A549 (cell line): ENCODE data around the gene NFIA. TPM values are rescaled to one million over a fixed set of nuclear protein-coding genes. Genes with fewer than 3 reads are reported as not detected.
A peak's percentile ranks its signal among the peaks of the same experiment; 100 is the strongest.

Experiments used
- ATAC-seq, 2 experiments: fragments of 200-7000 bp in 1 of 2; fragments of >200 bp in 1 of 2; cut with Nextera tagmentation in 1 of 2; cut with Tn5 transposase in 1 of 2; 3 replicates each; pipeline versions ENCODE4 v1.8.0 to v1.9.1; 2018 to 2020; ENCODE audit warnings: mild to moderate bottlenecking in 1 of 2, moderate library complexity in 1 of 2
- CTCF ChIA-PET: fragments of 300-600 bp; sonication (Branson Sonifier 250); formaldehyde crosslinking; extraction: SDS; loops from one replicate; lab custom pipeline; 2021; ENCODE audit warnings: antibody characterized with exemption, inconsistent platforms; lab: Yijun Ruan, JAX
- POLR2A ChIA-PET: fragments of 350-600 bp; formaldehyde crosslinking; extraction: SDS; loops from one replicate; lab custom pipeline; 2021; ENCODE audit warnings: antibody characterized with exemption, inconsistent platforms; lab: Yijun Ruan, JAX
- DNase-seq, 2 experiments: peaks; one replicate each; pipeline versions ENCODE4 v3.0.0 to v3.0.0-alpha.2; 2011 to 2016; ENCODE audit warnings: low read depth in 1 of 2, low spot score in 1 of 2
- FAIRE-seq: peaks from 2 replicates; lab custom pipeline; 2011; peaks lifted over from hg19 to GRCh38; lab: Jason Lieb, UNC
- H3K27ac ChIP-seq, 2 experiments: fragments of >200 bp; sonication (Bioruptor Twin); formaldehyde crosslinking; 3 replicates each; pipeline ENCODE4 v1.5.1; 2016 to 2017
- H3K4me1 ChIP-seq: fragments of >200 bp; sonication (Bioruptor Twin); formaldehyde crosslinking; 3 replicates; pipeline ENCODE4 v1.6.1; 2016
- H3K4me2 ChIP-seq: fragments of >200 bp; sonication (Bioruptor Twin); formaldehyde crosslinking; 3 replicates; pipeline ENCODE4 v1.6.1; 2016
- H3K4me3 ChIP-seq: fragments of >200 bp; sonication (Bioruptor Twin); formaldehyde crosslinking; 3 replicates; pipeline ENCODE4 v1.5.1; 2016
- H3K9me3 ChIP-seq: fragments of >200 bp; sonication (Bioruptor Twin); formaldehyde crosslinking; 3 replicates; pipeline ENCODE4 v1.6.1; 2016
- CBX8 ChIP-seq: fragments of 200-600 bp; sonication (generic); IDR thresholded peaks from 2 replicates; pipeline ENCODE4 v1.6.1; 2016
- CHD4 ChIP-seq: fragments of 200-600 bp; sonication (generic); IDR thresholded peaks from 2 replicates; pipeline ENCODE4 v1.6.1; 2016; ENCODE audit warnings: antibody characterized with exemption, mild to moderate bottlenecking, borderline replicate concordance
- CTCF ChIP-seq: fragments of >200 bp; sonication (Bioruptor Twin); formaldehyde crosslinking; IDR thresholded peaks from 3 replicates; pipeline ENCODE4 v1.5.1; 2016
- EHF ChIP-seq: fragments of 250-450 bp; sonication (Bioruptor Pico); IDR thresholded peaks from 2 replicates; pipeline ENCODE4 v1.5.0; 2020; ENCODE audit warnings: mild to moderate bottlenecking
- EP300 ChIP-seq, 2 experiments: fragments of >200 bp; sonication (Bioruptor Twin); formaldehyde crosslinking; IDR thresholded peaks; 2 replicates in 1 of 2; 3 replicates in 1 of 2; pipeline ENCODE4 v1.6.1; 2016 to 2017
- ESRRA ChIP-seq: fragments of 150-350 bp; IDR thresholded peaks from 2 replicates; pipeline ENCODE4 v1.6.1; 2014; ENCODE audit warnings: mild to moderate bottlenecking, low read length, borderline replicate concordance
- FOSB ChIP-seq: fragments of 250-450 bp; sonication (Bioruptor Pico); IDR thresholded peaks from 2 replicates; pipeline ENCODE4 v1.5.0; 2020; ENCODE audit warnings: mild to moderate bottlenecking, moderate library complexity
- HEYL ChIP-seq: fragments of 250-450 bp; sonication (Bioruptor Pico); IDR thresholded peaks from 2 replicates; pipeline ENCODE4 v1.8.0; 2021; ENCODE audit warnings: mild to moderate bottlenecking, moderate library complexity
- HMGXB4 ChIP-seq: fragments of 250-450 bp; sonication (Bioruptor Pico); IDR thresholded peaks from 2 replicates; pipeline ENCODE4 v1.5.0; 2021; ENCODE audit warnings: mild to moderate bottlenecking, moderate library complexity, borderline replicate concordance
- HOXA7 ChIP-seq: fragments of 250-450 bp; sonication (Bioruptor Pico); IDR thresholded peaks from 2 replicates; pipeline ENCODE4 v1.5.0; 2020; ENCODE audit warnings: mild to moderate bottlenecking, moderate library complexity
- HOXB5 ChIP-seq: fragments of 250-450 bp; sonication (Bioruptor Pico); IDR thresholded peaks from 2 replicates; pipeline ENCODE4 v1.5.0; 2020; ENCODE audit warnings: mild to moderate bottlenecking, moderate library complexity
- MYC ChIP-seq: IDR thresholded peaks from 2 replicates; pipeline ENCODE4 v1.6.1; 2012; ENCODE audit warnings: mild to moderate bottlenecking, inconsistent platforms, low read length, improper control_type of control experiment, borderline replicate concordance
- NPAS2 ChIP-seq: fragments of 250-450 bp; sonication (Bioruptor Pico); IDR thresholded peaks from 2 replicates; pipeline ENCODE4 v1.8.0; 2022; ENCODE audit warnings: mild to moderate bottlenecking, moderate library complexity, borderline replicate concordance
- PBX3 ChIP-seq: IDR thresholded peaks from 2 replicates; pipeline ENCODE4 v1.6.1; 2012
- PHF8 ChIP-seq: fragments of 200-600 bp; sonication (generic); IDR thresholded peaks from 2 replicates; pipeline ENCODE4 v1.6.1; 2016; ENCODE audit warnings: low read depth, mild to moderate bottlenecking, antibody characterized with exemption, moderate library complexity, borderline replicate concordance
- POLR2AphosphoS2 ChIP-seq: conservative IDR thresholded peaks from 2 replicates; pipeline ENCODE4 v1.6.1; 2012; ENCODE audit warnings: low read length, improper control_type of control experiment, inconsistent platforms
- RARB ChIP-seq: fragments of 250-450 bp; sonication (Bioruptor Pico); IDR thresholded peaks from 2 replicates; pipeline ENCODE4 v1.8.0; 2021; ENCODE audit warnings: mild to moderate bottlenecking, moderate library complexity
- REST ChIP-seq: fragments of 200-600 bp; sonication (generic); IDR thresholded peaks from 2 replicates; pipeline ENCODE4 v1.6.1; 2016; ENCODE audit warnings: antibody characterized with exemption, mild to moderate bottlenecking, moderate library complexity
- SREBF2 ChIP-seq: fragments of 450-650 bp; IDR thresholded peaks from 2 replicates; pipeline ENCODE4 v1.6.1; 2014; ENCODE audit warnings: mild to moderate bottlenecking, moderate library complexity
- TP53 ChIP-seq: fragments of 250-450 bp; sonication (Bioruptor Pico); IDR thresholded peaks from 2 replicates; pipeline ENCODE4 v1.5.0; 2021; ENCODE audit warnings: mild to moderate bottlenecking, moderate library complexity
- USF2 ChIP-seq: fragments of 450-650 bp; IDR thresholded peaks from 2 replicates; pipeline ENCODE4 v1.6.1; 2014; ENCODE audit warnings: antibody characterized with exemption
- ZC3H11A ChIP-seq: fragments of 450-650 bp; IDR thresholded peaks from 2 replicates; pipeline ENCODE4 v1.6.1; 2014; ENCODE audit warnings: antibody characterized with exemption, mild to moderate bottlenecking
- ZFP36 ChIP-seq: fragments of 450-650 bp; IDR thresholded peaks from 2 replicates; pipeline ENCODE4 v1.6.1; 2014; ENCODE audit warnings: borderline replicate concordance; ENCODE audit not compliant: partially characterized antibody
- ZSCAN20 ChIP-seq: fragments of 250-450 bp; sonication (Bioruptor Pico); IDR thresholded peaks from 2 replicates; pipeline ENCODE4 v1.8.0; 2022; ENCODE audit warnings: mild to moderate bottlenecking, moderate library complexity
- WGBS: methylation state at CpG from one replicate; pipeline ENCODE4 v1.1.6; 2017; ENCODE audit errors: missing lambda C conversion rate; 5-methylcytosine and 5-hydroxymethylcytosine counted together
- polyA plus RNA-seq, 4 experiments: library from polyadenylated mRNA; depleted of rRNA in 3 of 4; stranded (reverse); fragments of >200 nt; fragmentation: RNase III in 1 of 4; extraction: RNeasy Plus Mini Kit Qiagen cat#74134 plus additional on column Dnase treatment in 1 of 4; gene quantifications; 2 replicates in 3 of 4; 3 replicates in 1 of 4; pipeline ENCODE4 v1.2.3, GENCODE V29; 2011 to 2017

Gene NFIA
- polyA plus RNA-seq, 2 of the 4 experiments (the other 2 are of a cell fraction): 6.5 to 25.8 TPM

GRCh38 chr1:61122389-61122788 lies 40.0 kb downstream of the NFIA start:
- POLR2A ChIA-PET: no interaction called here
- TF ChIP-seq NPAS2 (CRISPR knock-in tag) (no peak), RARB (CRISPR knock-in tag) (no peak), HEYL (CRISPR knock-in tag) (no peak), USF2 (no peak), HOXA7 (no peak), PBX3 (no peak), PHF8 (no peak), EHF (CRISPR knock-in tag) (no peak)
- TF ChIP-seq, all 56 proteins: peak for 0
- ATAC-seq (no peak), FAIRE-seq (no peak), DNase-seq (no peak)
- Histone ChIP-seq H3K4me1 (peaks cover 71% of the 10 kb centered on the region), H3K4me3 (no peak overlapping the region), H3K27ac (peak overlapping the region in 1 of 2 experiments; percentile 72; a peak in 1 of 6 replicates), H3K9me3 (no peaks in the 10 kb centered on the region), H3K4me2 (peak overlapping the region; percentile 75; the same call in 1 of the 3 replicates)
- CTCF ChIA-PET: interaction anchor here (1.0 kb wide), 1 partner anchor 9 kb away, joined by 3 read pairs; no protein-coding TSS in a partner anchor
- 89% methylated on average over 2 of the region's 2 CpGs for WGBS

GRCh38 chr1:61123326-61123725 lies 41.0 kb downstream of the NFIA start:
- Histone ChIP-seq H3K4me2 (no peak overlapping the region), H3K4me1 (peaks cover 64% of the 10 kb centered on the region), H3K4me3 (no peak overlapping the region), H3K9me3 (no peaks in the 10 kb centered on the region), H3K27ac (no peak overlapping the region)
- DNase-seq (no peak), ATAC-seq (no peak), FAIRE-seq (no peak)
- ChIA-PET POLR2A (no interaction called here), CTCF (interaction anchor here (0.6 to 1.3 kb wide), 5 partner anchors 8 to 262 kb away, joined by 3 read pairs; no protein-coding TSS in a partner anchor)
- no peak for TF ChIP-seq CHD4
- no peak for TF ChIP-seq SREBF2
- no peak for TF ChIP-seq ZFP36
- TF ChIP-seq TP53 (CRISPR knock-in tag): no peak
- TF ChIP-seq HMGXB4: no peak
- no peak for TF ChIP-seq FOSB (CRISPR knock-in tag)
- no peak for TF ChIP-seq PBX3
- no peak for TF ChIP-seq ZC3H11A
- no peak for TF ChIP-seq EP300 (IDR thresholded peaks at IDR 0.05)
- no peak for TF ChIP-seq ESRRA
- no peak for TF ChIP-seq NPAS2 (CRISPR knock-in tag)
- TF ChIP-seq CBX8: no peak
- no peak for TF ChIP-seq REST
- no peak for TF ChIP-seq POLR2AphosphoS2
- no peak for TF ChIP-seq HOXB5 (CRISPR knock-in tag)
- TF ChIP-seq ZSCAN20 (CRISPR knock-in tag): no peak
- TF ChIP-seq CTCF: no peak
- no peak for TF ChIP-seq MYC
- 78% methylated on average over 2 of the region's 2 CpGs for WGBS
